A549 (cell line): ENCODE data around the gene ALS2. TPM values are rescaled to one million over a fixed set of nuclear protein-coding genes. Genes with fewer than 3 reads are reported as not detected.

Experiments used
- ATAC-seq, 2 experiments: fragments of 200-7000 bp in 1 of 2; fragments of >200 bp in 1 of 2; cut with Nextera tagmentation in 1 of 2; cut with Tn5 transposase in 1 of 2; 3 replicates each; pipeline versions ENCODE4 v1.8.0 to v1.9.1; 2018 to 2020; ENCODE audit warnings: mild to moderate bottlenecking in 1 of 2, moderate library complexity in 1 of 2
- CTCF ChIA-PET: fragments of 300-600 bp; sonication (Branson Sonifier 250); formaldehyde crosslinking; extraction: SDS; loops from one replicate; lab custom pipeline; 2021; ENCODE audit warnings: antibody characterized with exemption, inconsistent platforms; lab: Yijun Ruan, JAX
- POLR2A ChIA-PET: fragments of 350-600 bp; formaldehyde crosslinking; extraction: SDS; loops from one replicate; lab custom pipeline; 2021; ENCODE audit warnings: antibody characterized with exemption, inconsistent platforms; lab: Yijun Ruan, JAX
- DNase-seq, 2 experiments: peaks; one replicate each; pipeline versions ENCODE4 v3.0.0 to v3.0.0-alpha.2; 2011 to 2016; ENCODE audit warnings: low read depth in 1 of 2, low spot score in 1 of 2
- FAIRE-seq: peaks from 2 replicates; lab custom pipeline; 2011; peaks lifted over from hg19 to GRCh38; lab: Jason Lieb, UNC
- H3K27ac ChIP-seq, 2 experiments: fragments of >200 bp; sonication (Bioruptor Twin); formaldehyde crosslinking; 3 replicates each; pipeline ENCODE4 v1.5.1; 2016 to 2017
- H3K4me1 ChIP-seq: fragments of >200 bp; sonication (Bioruptor Twin); formaldehyde crosslinking; 3 replicates; pipeline ENCODE4 v1.6.1; 2016
- H3K4me2 ChIP-seq: fragments of >200 bp; sonication (Bioruptor Twin); formaldehyde crosslinking; 3 replicates; pipeline ENCODE4 v1.6.1; 2016
- H3K4me3 ChIP-seq: fragments of >200 bp; sonication (Bioruptor Twin); formaldehyde crosslinking; 3 replicates; pipeline ENCODE4 v1.5.1; 2016
- H3K9me3 ChIP-seq: fragments of >200 bp; sonication (Bioruptor Twin); formaldehyde crosslinking; 3 replicates; pipeline ENCODE4 v1.6.1; 2016
- CHD4 ChIP-seq: fragments of 200-600 bp; sonication (generic); IDR thresholded peaks from 2 replicates; pipeline ENCODE4 v1.6.1; 2016; ENCODE audit warnings: antibody characterized with exemption, mild to moderate bottlenecking, borderline replicate concordance
- CTCF ChIP-seq: fragments of >200 bp; sonication (Bioruptor Twin); formaldehyde crosslinking; IDR thresholded peaks from 3 replicates; pipeline ENCODE4 v1.5.1; 2016
- ELK1 ChIP-seq: fragments of 150-350 bp; IDR thresholded peaks from 2 replicates; pipeline ENCODE4 v1.6.1; 2014; ENCODE audit warnings: low read depth, mild to moderate bottlenecking, low read length
- FOSL2 ChIP-seq, 2 experiments: fragments of 450-650 bp in 1 of 2; fragments of >200 bp in 1 of 2; sonication (Bioruptor Twin) in 1 of 2; formaldehyde crosslinking; IDR thresholded peaks; 2 replicates each; pipeline versions ENCODE4 v1.5.0 to v1.6.1; 2016 to 2020; ENCODE audit warnings: mild to moderate bottlenecking in 1 of 2, moderate library complexity in 1 of 2
- HES2 ChIP-seq: fragments of >200 bp; sonication (Bioruptor Twin); formaldehyde crosslinking; IDR thresholded peaks from 2 replicates; pipeline ENCODE4 v1.6.1; 2016
- HOXB5 ChIP-seq: fragments of 250-450 bp; sonication (Bioruptor Pico); IDR thresholded peaks from 2 replicates; pipeline ENCODE4 v1.5.0; 2020; ENCODE audit warnings: mild to moderate bottlenecking, moderate library complexity
- JUN ChIP-seq, 2 experiments: fragments of >200 bp; sonication (Bioruptor Twin); formaldehyde crosslinking; IDR thresholded peaks; 2 replicates in 1 of 2; 3 replicates in 1 of 2; pipeline ENCODE4 v1.6.1; 2016 to 2017
- KDM1A ChIP-seq: fragments of 200-600 bp; sonication (generic); IDR thresholded peaks from 2 replicates; pipeline ENCODE4 v1.6.1; 2016; ENCODE audit warnings: low read depth, mild to moderate bottlenecking
- KDM5A ChIP-seq: fragments of 200-600 bp; sonication (generic); IDR thresholded peaks from 2 replicates; pipeline ENCODE4 v1.6.1; 2016; ENCODE audit warnings: antibody characterized with exemption, mild to moderate bottlenecking
- MAZ ChIP-seq: fragments of 150-350 bp; IDR thresholded peaks from 2 replicates; pipeline ENCODE4 v1.6.1; 2014; ENCODE audit warnings: antibody characterized with exemption, low read depth, low read length, borderline replicate concordance
- NFE2L2 ChIP-seq: fragments of 150-350 bp; conservative IDR thresholded peaks from 2 replicates; pipeline ENCODE4 v1.6.1; 2014; ENCODE audit warnings: low read length
- NPAS2 ChIP-seq: fragments of 250-450 bp; sonication (Bioruptor Pico); IDR thresholded peaks from 2 replicates; pipeline ENCODE4 v1.8.0; 2022; ENCODE audit warnings: mild to moderate bottlenecking, moderate library complexity, borderline replicate concordance
- RAD21 ChIP-seq, 2 experiments: fragments of >200 bp in 1 of 2; sonication (Bioruptor Twin) in 1 of 2; formaldehyde crosslinking in 1 of 2; IDR thresholded peaks in 1 of 2; conservative IDR thresholded peaks in 1 of 2; 2 replicates in 1 of 2; 3 replicates in 1 of 2; pipeline ENCODE4 v1.6.1; 2012 to 2018; ENCODE audit warnings: inconsistent platforms in 1 of 2
- SREBF2 ChIP-seq: fragments of 450-650 bp; IDR thresholded peaks from 2 replicates; pipeline ENCODE4 v1.6.1; 2014; ENCODE audit warnings: mild to moderate bottlenecking, moderate library complexity
- TFCP2L1 ChIP-seq: fragments of 250-450 bp; sonication (Bioruptor Pico); IDR thresholded peaks from 2 replicates; pipeline ENCODE4 v1.5.0; 2021; ENCODE audit warnings: mild to moderate bottlenecking
- TP53 ChIP-seq: fragments of 250-450 bp; sonication (Bioruptor Pico); IDR thresholded peaks from 2 replicates; pipeline ENCODE4 v1.5.0; 2021; ENCODE audit warnings: mild to moderate bottlenecking, moderate library complexity
- WGBS: methylation state at CpG from one replicate; pipeline ENCODE4 v1.1.6; 2017; ENCODE audit errors: missing lambda C conversion rate; 5-methylcytosine and 5-hydroxymethylcytosine counted together
- polyA plus RNA-seq, 4 experiments: library from polyadenylated mRNA; depleted of rRNA in 3 of 4; stranded (reverse); fragments of >200 nt; fragmentation: RNase III in 1 of 4; extraction: RNeasy Plus Mini Kit Qiagen cat#74134 plus additional on column Dnase treatment in 1 of 4; gene quantifications; 2 replicates in 3 of 4; 3 replicates in 1 of 4; pipeline ENCODE4 v1.2.3, GENCODE V29; 2011 to 2017
- TF ChIP-seq, protein P1 (sequence below): fragments of 200-600 bp; sonication (generic); IDR thresholded peaks from 2 replicates; pipeline ENCODE4 v1.6.1; 2016; ENCODE audit warnings: antibody characterized with exemption, mild to moderate bottlenecking, moderate library complexity
- TF ChIP-seq, protein P2 (sequence below): fragments of 450-650 bp; IDR thresholded peaks from 2 replicates; pipeline ENCODE4 v1.6.1; 2014; ENCODE audit warnings: antibody characterized with exemption

The ALS2 gene
- polyA plus RNA-seq, 2 of the 4 experiments (the other 2 are of a cell fraction): 18.1 to 23.3 TPM

GRCh38 chr2:201758234-201758633 lies 22.5 kb downstream of the ALS2 start:
- POLR2A ChIA-PET: no interaction called here

DNA sequence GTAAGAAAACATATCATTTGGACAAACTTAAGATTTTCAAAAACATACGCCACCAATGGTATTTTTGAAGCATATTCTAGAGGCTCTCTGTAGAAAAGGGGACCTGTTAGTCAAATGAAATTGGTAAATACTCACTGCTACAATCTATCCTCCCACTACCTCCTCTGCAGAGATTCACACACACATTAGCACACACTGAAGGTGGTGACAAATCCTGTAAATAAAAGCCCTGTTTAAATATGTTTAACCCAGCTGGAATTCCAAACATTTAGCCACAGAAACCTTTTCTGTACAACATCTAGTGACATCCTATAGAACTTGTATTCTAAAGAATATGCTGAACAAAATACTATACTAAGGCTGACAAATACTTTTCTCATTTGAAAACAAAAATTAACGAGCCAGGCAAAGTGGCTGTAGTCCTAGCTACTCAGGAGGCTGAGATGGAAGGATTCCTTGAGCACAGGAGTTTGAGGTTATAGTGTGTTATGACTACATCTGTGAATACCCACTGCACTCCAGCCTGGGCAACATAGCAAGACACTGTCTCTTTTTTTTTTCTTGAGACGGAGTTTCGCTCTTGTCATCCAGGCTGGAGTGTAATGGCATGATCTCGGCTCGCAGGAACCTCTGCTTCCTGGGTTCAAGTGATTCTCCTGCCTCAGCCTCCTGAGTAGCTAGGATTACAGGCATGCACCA lies 25.9 kb downstream of the ALS2 start:
- CTCF ChIA-PET: interaction anchor here (0.8 to 0.9 kb wide), 2 partner anchors 9 to 12 kb away, joined by 3 read pairs; no protein-coding TSS in a partner anchor
- no peak overlapping the region for H3K4me2 ChIP-seq
- DNase-seq (peak in 1 of 2 experiments; percentile 17), FAIRE-seq (no peak)
- H3K4me3 ChIP-seq: no peak overlapping the region
- POLR2A ChIA-PET: no interaction called here
- peaks cover 30% of the 10 kb centered on the region for H3K4me1 ChIP-seq
- 82% methylated on average over 6 of the region's 6 CpGs for WGBS
- TF ChIP-seq, protein P1, sequence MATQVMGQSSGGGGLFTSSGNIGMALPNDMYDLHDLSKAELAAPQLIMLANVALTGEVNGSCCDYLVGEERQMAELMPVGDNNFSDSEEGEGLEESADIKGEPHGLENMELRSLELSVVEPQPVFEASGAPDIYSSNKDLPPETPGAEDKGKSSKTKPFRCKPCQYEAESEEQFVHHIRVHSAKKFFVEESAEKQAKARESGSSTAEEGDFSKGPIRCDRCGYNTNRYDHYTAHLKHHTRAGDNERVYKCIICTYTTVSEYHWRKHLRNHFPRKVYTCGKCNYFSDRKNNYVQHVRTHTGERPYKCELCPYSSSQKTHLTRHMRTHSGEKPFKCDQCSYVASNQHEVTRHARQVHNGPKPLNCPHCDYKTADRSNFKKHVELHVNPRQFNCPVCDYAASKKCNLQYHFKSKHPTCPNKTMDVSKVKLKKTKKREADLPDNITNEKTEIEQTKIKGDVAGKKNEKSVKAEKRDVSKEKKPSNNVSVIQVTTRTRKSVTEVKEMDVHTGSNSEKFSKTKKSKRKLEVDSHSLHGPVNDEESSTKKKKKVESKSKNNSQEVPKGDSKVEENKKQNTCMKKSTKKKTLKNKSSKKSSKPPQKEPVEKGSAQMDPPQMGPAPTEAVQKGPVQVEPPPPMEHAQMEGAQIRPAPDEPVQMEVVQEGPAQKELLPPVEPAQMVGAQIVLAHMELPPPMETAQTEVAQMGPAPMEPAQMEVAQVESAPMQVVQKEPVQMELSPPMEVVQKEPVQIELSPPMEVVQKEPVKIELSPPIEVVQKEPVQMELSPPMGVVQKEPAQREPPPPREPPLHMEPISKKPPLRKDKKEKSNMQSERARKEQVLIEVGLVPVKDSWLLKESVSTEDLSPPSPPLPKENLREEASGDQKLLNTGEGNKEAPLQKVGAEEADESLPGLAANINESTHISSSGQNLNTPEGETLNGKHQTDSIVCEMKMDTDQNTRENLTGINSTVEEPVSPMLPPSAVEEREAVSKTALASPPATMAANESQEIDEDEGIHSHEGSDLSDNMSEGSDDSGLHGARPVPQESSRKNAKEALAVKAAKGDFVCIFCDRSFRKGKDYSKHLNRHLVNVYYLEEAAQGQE: no peak
- TF ChIP-seq MAZ: no peak
- TF ChIP-seq FOSL2 (IDR thresholded peaks at IDR 0.05): no peak
- no peak for TF ChIP-seq FOSL2 (CRISPR knock-in tag; IDR thresholded peaks at IDR 0.05)
- TF ChIP-seq, all 56 proteins: peak for 0
- Histone ChIP-seq H3K27ac (no peak overlapping the region), H3K9me3 (no peaks in the 10 kb centered on the region)
- peak; percentile 34 to 74; a peak in 3 of 6 replicates for ATAC-seq

More at GRCh38 chr2:201758234-201758633, 22.5 kb downstream of the ALS2 start:
- CTCF ChIA-PET: interaction anchor here (1.4 kb wide), 1 partner anchor 10 kb away, joined by 3 read pairs; no protein-coding TSS in a partner anchor
- TF ChIP-seq FOSL2 (IDR thresholded peaks at IDR 0.05): no peak
- TF ChIP-seq FOSL2 (CRISPR knock-in tag; IDR thresholded peaks at IDR 0.05): no peak
- TF ChIP-seq HES2: no peak
- no peak for TF ChIP-seq RAD21 (conservative IDR thresholded peaks at IDR 0.05 in 1 of 2, IDR thresholded peaks at IDR 0.05 in 1 of 2)
- TF ChIP-seq NPAS2: no peak
- no peak for TF ChIP-seq SREBF2
- no peak for TF ChIP-seq KDM5A
- TF ChIP-seq JUN (IDR thresholded peaks at IDR 0.05): no peak
- FAIRE-seq (no peak), ATAC-seq (no peak), DNase-seq (no peak)
- no peak overlapping the region for H3K4me3 ChIP-seq
- H3K9me3 ChIP-seq: no peaks in the 10 kb centered on the region
- WGBS: 0% methylated on average over 1 of the region's 1 CpG
- no peak overlapping the region for H3K27ac ChIP-seq
- H3K4me2 ChIP-seq: peak overlapping the region; percentile 13; the same call in 1 of the 3 replicates
- peaks cover 26% of the 10 kb centered on the region for H3K4me1 ChIP-seq

- no peak for FAIRE-seq
- H3K4me1 ChIP-seq: peaks cover 15% of the 10 kb centered on the region; the same call in 2 of the 3 replicates
- no peak overlapping the region for H3K4me3 ChIP-seq
- no peak overlapping the region for H3K4me2 ChIP-seq
- TF ChIP-seq NFE2L2: no peak
- TF ChIP-seq, all 56 proteins: peak for 0
- 85% methylated on average over 5 of the region's 5 CpGs for WGBS
- DNase-seq (no peak), ATAC-seq (no peak)
- Histone ChIP-seq H3K27ac (no peak overlapping the region), H3K9me3 (no peaks in the 10 kb centered on the region)
- POLR2A ChIA-PET: no interaction called here
- CTCF ChIA-PET: no interaction called here
These were observed 29.2 kb downstream of the ALS2 start for GRCh38 chr2:201751566-201751965.

DNA sequence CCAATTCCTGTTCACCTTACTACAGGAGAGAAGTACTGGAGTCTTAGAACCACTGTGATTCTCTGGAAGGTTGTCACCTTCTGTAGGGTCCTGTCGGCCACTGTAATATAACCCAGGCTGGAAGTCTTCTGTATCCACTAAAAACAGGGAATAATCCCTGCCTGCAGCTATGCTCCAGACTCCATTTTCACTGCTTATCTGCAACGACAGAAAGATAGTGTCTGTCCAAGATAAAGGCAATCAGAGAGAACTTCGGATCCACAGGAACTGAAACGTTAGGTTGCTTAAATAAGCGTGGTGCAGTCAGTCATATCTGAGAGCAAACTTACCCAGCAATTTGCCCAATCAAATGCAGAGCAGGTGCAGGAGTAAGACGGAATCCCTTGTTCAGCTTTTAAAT lies 34.2 kb downstream of the ALS2 start:
- no peaks in the 10 kb centered on the region for H3K9me3 ChIP-seq
- no peak for ATAC-seq
- DNase-seq: no peak
- no peak overlapping the region for H3K4me2 ChIP-seq
- TF ChIP-seq, protein P2, sequence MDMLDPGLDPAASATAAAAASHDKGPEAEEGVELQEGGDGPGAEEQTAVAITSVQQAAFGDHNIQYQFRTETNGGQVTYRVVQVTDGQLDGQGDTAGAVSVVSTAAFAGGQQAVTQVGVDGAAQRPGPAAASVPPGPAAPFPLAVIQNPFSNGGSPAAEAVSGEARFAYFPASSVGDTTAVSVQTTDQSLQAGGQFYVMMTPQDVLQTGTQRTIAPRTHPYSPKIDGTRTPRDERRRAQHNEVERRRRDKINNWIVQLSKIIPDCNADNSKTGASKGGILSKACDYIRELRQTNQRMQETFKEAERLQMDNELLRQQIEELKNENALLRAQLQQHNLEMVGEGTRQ: no peak
- TF ChIP-seq TFCP2L1 (CRISPR knock-in tag): no peak
- no peak for TF ChIP-seq CTCF
- no peak for TF ChIP-seq CHD4
- no peak for TF ChIP-seq KDM5A
- no peak for TF ChIP-seq HES2
- TF ChIP-seq ELK1: no peak
- TF ChIP-seq KDM1A: no peak
- TF ChIP-seq HOXB5 (CRISPR knock-in tag): no peak
- TF ChIP-seq TP53 (CRISPR knock-in tag): no peak
- WGBS: 93% methylated on average over 6 of the region's 6 CpGs
- no peak overlapping the region for H3K4me3 ChIP-seq
- peaks cover 4% of the 10 kb centered on the region; the same call in 1 of the 3 replicates for H3K4me1 ChIP-seq
- no peak overlapping the region for H3K27ac ChIP-seq
- ChIA-PET CTCF (no interaction called here), POLR2A (no interaction called here)
- FAIRE-seq: no peak
